Globus pallidus (tissue), 1 donor: Measurements from ENCODE around the gene BAD.
A peak's percentile ranks its signal among the peaks of the same experiment; 100 is the strongest.
"Not testable (repeated sequence)": the region's sequence is repeated elsewhere in the genome, so short reads cannot be mapped to it uniquely, and the experiment has no call there.

Experiments
- DNase-seq: peaks from one replicate; pipeline ENCODE4 v3.0.0-alpha.2; 2015; ENCODE audit warnings: low spot score

Gene BAD

DNA sequence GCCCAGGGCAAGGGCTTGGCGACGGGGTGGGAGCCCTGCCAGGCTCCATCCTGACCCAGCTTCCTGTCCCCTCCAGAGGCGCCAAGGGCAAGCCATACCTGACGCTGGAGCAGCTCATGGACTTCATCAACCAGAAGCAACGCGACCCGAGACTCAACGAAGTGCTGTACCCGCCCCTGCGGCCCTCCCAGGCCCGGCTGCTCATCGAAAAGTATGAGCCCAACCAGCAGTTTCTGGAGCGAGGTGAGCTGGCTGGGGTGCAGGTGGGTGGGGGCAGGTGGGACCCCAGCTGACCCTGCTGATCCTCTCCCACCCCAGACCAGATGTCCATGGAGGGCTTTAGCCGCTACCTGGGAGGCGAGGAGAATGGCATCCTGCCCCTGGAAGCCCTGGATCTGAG lies 28.2 kb downstream of the BAD start:
- DNase-seq, result no peak

DNA sequence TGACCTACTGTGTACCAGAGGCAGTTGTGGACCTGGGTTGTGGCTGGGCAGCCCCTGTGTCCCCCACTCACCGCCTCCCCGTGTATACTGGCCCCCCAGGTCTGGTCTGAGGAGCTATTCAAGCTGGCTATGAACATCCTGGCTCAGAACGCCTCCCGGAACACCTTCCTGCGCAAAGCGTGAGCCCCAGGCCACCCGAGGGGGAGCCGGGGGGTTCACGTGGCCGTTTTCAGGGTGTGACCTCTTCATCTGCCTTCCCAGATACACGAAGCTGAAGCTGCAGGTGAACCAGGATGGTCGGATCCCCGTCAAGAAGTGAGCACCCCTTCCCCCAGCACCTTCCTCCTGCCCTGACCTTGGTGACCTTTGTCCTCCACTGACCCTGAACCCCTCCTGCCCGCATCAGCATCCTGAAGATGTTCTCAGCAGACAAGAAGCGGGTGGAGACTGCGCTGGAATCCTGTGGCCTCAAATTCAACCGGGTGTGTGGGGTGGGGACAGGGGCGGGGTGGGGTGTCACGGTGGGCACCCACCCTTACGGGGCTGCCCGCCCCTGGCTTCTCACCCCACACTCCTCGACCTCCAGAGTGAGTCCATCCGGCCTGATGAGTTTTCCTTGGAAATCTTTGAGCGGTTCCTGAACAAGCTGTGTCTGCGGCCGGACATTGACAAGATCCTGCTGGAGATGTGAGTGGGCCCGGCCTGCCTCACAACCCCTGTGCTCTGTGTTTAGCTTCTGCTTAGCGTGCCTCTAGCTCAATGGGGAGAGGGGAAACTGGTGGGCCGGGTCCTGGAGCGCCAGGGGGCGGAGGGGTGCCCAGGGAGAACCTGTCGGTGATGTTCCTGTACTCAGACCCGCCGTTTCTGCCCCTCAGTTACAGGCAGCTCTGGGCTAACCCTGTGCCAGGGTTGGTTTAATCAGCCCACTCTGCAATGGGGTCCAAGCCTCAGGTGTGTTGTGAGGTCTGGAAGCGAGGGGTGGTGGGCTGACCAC lies 29.0 kb downstream of the BAD start:
- DNase-seq, result no peak

DNA sequence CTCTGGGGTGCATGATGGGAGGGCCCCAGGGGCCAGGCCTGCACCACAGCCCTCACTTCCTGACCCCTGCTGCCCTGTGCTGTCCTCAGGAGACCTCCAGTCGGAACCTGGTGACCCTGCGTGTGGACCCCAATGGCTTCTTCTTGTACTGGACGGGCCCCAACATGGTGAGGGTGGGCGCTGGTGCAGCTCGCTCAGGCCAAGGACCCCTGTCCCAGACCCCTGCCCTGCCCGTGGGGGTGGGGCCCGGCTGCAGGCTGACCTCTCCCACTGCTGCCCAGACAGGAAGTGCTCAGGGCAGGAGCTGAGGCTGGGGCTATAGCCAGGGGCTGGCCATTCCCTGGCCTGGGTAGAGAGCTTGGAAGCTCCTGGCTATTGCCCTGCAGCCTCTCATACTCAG lies 30.1 kb downstream of the BAD start:
- DNase-seq, result no peak

DNA sequence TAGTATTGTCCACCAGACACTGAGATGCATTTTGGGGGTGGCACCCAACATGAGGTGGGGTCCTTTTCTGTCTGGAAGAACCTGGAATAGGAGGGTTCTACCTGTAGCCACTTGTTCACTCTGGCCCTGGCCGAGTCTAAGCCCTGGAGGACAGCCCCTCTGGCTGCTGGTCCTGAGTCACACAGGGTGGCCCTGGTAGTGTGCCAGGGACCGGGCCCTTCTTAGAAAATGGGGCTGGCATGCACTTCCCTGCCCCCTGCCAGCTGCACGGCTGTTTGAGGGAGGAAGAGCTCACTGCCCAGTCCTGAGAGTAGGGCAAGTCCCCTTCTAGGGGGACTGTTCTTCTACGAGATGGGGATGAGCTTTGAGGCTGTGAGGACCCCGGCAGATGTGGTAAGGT lies 31.0 kb downstream of the BAD start:
- DNase-seq, result no peak

DNA sequence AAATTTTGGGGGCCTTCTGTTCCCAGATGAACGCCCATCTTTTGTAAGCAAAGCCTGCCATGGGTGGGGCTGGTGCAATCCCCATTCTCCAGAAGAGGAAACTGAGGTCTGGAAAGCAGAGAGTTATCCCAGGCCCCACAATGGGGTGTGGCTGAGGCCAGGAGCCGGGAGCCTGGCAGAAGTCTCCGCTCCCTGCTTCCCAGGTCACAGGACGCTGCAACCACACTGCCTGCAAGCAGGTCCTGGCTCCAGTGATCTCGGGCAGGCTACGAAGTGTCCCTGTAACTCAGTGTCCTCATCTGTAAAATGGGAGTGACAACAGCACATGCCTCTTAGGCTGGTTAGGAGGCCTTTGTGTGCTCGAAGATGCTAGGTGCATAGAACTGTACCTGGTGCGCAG lies 31.4 kb downstream of the BAD start:
- no peak for DNase-seq

GRCh38 chr11:64252003-64252872 lies 32.2 kb downstream of the BAD start:
- DNase-seq, result no peak

GRCh38 chr11:64251753-64252002 lies 32.8 kb downstream of the BAD start:
- no peak for DNase-seq

DNA sequence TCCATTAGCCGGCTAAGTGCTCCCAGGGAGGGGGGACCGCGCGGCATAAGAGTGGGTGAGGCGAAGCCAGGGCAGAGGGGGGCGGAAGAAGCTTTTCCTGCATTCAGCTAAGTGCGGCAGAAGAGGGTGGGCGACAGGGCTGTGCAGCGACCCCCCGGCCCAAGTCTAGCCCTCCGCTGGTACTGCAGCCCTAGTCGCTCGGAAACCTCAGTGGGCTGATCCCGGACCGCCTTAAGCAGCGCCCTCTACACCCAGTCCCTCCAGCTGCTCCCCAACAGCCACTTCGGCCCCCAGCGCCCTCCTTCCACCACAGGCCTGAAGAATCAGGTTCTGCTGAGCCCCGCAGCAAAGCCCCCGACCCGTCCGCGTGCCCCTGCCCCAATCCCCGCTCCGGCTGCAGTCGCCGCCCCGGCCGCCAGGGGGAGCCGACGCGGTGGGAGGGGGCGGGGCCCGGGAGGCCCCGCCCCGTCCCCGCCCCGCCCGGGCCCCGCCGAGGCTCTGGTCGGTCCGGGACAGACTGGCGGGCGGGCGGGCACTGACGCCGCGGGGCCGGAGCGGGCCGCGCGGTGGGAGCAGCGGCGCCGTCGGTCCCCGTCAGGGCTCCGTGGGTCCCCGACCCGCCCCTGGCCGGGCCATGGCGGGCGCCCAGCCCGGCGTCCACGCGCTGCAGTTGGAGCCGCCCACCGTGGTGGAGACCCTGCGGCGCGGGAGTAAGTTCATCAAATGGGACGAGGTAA lies 33.3 kb downstream of the BAD start, which contains the start of gene PLCB3:
Gene PLCB3, plus strand, starts transcription at position 515 of the 737 bp plus-strand sequence. Its CDS starts 120 bp downstream, at position 635.
- DNase-seq, result no peak

DNA sequence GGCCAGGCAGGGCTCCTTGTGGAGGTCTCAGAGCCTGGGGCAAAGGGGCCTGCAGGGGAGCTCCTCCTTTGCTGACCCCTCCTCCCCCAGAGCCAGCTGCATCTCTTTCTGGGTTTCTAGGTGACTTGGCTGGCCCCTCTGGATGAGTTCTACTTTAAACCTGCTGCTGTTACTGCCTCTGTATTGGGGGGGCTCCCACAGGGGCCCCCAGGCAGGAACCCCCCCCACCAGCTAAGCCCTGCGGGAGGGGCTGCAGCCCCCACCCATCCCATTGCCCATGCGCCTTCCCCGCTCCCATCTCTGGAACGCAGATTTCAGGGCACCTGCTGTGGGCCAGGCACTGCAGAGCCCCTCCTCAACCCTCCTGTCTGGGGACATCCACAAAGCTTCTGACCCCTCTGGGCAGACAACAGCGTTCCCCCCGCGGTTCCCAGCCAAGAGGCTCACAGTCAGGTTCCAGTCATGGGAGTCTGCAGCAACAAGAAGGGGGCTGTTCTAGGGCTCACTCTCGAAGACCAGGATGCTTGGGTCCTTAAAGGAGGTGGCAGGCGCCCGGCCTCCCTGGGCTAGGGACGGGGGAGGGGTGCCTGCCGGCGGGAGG lies 34.0 kb downstream of the BAD start:
- DNase-seq, result no peak

DNA sequence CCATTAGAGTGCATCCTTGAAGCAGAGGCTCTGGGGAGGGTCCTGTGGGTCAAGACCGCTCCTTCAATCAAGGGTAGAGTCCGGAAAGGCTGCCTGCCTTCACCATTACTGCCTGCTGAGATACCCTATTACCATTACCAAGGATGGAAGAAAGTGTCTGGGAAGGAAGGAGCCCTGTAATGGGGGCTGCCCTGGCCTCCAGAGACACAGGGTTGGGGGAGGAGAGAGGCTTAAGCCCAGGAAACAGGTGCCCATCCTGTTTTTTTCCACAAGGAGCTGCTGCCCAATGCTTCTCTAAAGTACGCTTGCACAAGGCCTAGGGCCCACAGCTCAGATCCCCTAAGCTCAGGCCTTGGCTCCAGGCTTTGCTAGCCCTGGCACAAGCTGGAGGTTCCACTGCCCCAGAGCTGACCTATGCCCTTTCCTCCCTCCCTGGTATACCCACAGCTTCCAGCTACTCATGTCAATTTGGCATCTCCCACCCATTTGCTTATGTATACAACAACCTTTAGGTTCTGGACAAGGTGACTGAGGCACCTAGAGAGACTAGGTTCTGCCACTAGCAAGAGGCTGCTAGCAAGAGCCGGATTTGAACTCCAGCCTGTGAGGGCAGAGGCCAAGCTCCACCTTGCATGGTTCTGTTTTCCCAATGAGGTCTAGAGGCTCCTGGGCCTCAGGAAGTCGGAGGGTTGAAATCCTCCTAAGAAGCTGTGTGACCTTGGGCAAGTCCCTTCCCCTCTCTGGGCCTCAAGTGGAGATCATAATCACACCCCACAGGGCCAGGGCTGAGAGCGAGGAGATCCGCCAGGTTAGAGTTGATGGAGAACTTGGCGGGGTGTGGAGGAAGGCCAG lies 34.7 kb downstream of the BAD start:
- DNase-seq, result no peak

DNA sequence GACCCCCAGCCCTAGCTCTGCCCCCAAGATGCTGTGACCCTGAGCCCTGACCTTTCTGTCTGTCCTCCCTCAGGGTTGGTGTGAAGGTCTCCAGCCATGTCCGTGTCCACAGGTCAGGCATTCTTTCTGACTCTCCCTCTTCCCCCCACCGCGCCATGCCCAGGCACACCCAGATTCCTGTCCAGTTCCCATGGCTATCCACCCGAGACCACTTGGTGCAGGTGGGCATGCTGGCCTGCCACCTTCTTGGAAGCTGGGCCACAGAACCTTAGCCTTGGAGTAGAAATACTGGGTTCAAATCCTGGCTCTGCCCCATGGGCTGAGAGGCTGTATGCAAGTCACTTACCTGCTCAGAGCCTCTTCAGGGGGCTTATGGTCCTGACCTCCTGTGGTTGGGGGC lies 35.4 kb downstream of the BAD start:
- DNase-seq, result no peak

DNA sequence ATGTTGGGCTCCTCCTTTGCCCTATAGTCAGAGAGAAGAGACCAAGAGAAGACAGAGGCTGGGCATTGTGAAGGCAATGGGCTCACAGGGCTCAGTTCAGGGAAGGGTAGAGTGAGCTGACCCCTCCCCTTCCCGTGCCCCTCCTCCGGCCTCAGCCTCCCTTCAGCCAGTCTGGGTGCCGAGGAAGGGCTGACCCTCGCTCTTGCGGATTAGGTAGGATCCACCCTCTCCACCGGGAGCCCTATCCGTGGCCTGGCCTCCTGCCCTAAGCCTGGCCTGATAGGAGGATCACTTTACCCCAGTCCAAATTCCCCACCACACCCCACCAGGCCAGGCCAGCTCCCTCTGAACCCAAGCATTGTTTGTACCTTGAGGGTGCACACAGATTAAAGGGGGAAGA lies 35.9 kb downstream of the BAD start:
- DNase-seq, result no peak

GRCh38 chr11:64247729-64248531 lies 36.5 kb downstream of the BAD start:
- no peak for DNase-seq

- DNase-seq, result peak; percentile 78
Measured at GRCh38 chr11:64246871-64247728, 37.4 kb downstream of the BAD start, which contains the start of gene PPP1R14B. TSS of gene PPP1R14B (minus strand) at chr11:64246943. CDS start at chr11:64246673, 270 bp downstream.

GRCh38 chr11:64246621-64246870 lies 37.9 kb downstream of the BAD start:
- not testable (repeated sequence) for DNase-seq

GRCh38 chr11:64245797-64246620 lies 38.5 kb downstream of the BAD start:
- no peak for DNase-seq

GRCh38 chr11:64245401-64245796 lies 39.1 kb downstream of the BAD start:
- no peak for DNase-seq

- DNase-seq, result no peak
Measured at GRCh38 chr11:64244966-64245365, 39.5 kb downstream of the BAD start.
